GM18519 (cell line): ENCODE data around the gene SYMPK.
"Not testable (repeated sequence)": the region's sequence is repeated elsewhere in the genome, so short reads cannot be mapped to it uniquely, and the experiment has no call there.

Experiments used
- ATAC-seq: cut with Tn5 transposase; IDR thresholded peaks from one replicate; pipeline ENCODE4 v1.9.1; 2021; ENCODE audit warnings: mild to moderate bottlenecking, moderate library complexity; ENCODE audit not compliant: unreplicated experiment, low FRiP score

Gene SYMPK

GRCh38 chr19:45872095-45872919 lies 9.4 kb upstream of the SYMPK start:
- ATAC-seq = no peak

GRCh38 chr19:45870798-45871197 lies 7.9 kb upstream of the SYMPK start:
- no peak for ATAC-seq

DNA sequence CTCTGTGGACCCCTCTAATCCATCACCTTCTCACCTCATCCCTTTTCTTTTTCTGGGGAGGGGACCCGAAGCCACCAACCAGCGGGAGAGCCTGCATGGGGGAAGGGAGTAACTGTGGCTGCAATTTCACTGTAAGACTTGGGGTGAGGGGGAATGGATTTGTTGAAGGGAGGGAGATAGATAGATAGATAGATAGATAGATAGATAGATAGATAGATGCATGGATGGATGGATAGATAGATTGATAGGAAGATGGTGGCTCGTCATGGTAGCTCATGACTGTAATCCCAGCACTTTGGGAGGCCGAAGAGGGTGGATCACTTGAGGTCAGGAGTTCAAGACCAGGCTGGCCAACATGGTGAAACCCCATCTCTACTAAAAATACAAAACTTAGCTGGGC lies 4.3 kb upstream of the SYMPK start:
- not testable (repeated sequence) for ATAC-seq

DNA sequence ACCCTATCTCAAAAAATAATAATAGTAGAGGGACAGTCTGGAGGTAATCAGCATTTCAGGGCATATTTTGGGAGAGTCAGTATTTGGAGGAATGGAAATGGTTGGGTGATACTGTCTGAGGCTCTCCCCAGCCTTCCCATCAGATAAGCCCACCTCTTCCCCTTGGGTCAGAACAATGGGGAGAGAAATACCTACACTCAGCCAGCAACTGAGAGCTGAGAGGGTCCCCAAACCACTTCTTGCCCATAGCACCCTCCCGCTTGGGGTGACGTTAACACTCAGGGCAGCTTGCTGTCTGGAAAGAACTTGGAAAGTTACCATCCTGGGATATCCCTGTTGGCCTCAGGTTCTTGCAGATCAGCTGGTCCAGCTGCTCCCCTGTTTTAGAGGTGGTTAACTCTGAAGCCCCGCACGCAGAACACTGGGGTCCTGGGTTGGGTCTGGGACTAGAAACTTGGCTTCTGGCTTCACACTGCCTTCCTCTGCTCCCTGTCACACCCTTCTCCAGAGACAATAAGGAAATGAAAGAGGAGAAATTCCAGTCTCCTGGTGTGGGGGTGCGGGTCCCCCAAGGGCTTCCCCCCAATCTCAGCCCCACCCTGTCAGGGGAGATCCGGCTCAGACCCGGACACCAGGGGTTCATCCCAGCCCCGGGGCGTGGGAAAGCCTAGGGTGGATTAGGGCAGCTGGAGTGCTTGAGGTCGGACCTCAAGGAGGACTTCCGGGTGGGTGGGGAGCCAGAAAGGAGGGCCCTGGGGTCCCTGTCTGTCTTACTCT lies 3.6 kb upstream of the SYMPK start:
- ATAC-seq = no peak

DNA sequence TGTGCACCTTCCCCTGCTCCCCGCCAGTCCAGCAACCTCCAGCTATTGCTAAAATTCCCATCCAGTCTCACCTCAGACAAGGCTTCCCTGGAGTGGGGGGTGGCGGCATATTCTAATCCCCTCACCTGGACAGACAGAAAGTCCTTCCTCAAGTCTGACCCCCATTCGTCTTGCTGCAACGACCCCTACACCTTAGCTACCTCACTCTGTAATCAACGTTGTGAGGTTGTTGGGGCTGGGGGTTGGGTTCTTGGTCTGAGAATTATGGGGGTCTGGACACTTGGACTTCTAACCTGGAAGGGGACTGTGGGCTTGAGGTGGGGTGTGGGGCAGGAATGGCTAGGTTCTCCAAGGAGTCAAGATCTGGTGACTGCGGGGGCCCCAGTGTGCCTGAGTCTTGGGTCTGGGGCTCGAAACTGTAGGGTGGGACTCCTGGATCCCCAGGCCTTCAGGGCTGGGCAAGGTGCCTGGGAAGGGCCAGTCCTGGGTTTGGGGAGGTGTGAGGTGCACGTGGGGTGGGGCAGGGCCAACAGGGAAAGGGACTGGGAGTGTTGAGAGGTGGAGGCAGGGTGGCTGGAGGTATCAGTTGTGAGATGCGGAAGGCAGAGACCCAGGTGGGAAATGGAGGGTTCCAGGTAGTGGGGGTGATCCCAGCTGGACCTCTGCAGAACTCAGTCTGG lies 2.5 kb upstream of the SYMPK start:
- no peak for ATAC-seq

- ATAC-seq = no peak
Measured at GRCh38 chr19:45864629-45865082, 1.7 kb upstream of the SYMPK start.

DNA sequence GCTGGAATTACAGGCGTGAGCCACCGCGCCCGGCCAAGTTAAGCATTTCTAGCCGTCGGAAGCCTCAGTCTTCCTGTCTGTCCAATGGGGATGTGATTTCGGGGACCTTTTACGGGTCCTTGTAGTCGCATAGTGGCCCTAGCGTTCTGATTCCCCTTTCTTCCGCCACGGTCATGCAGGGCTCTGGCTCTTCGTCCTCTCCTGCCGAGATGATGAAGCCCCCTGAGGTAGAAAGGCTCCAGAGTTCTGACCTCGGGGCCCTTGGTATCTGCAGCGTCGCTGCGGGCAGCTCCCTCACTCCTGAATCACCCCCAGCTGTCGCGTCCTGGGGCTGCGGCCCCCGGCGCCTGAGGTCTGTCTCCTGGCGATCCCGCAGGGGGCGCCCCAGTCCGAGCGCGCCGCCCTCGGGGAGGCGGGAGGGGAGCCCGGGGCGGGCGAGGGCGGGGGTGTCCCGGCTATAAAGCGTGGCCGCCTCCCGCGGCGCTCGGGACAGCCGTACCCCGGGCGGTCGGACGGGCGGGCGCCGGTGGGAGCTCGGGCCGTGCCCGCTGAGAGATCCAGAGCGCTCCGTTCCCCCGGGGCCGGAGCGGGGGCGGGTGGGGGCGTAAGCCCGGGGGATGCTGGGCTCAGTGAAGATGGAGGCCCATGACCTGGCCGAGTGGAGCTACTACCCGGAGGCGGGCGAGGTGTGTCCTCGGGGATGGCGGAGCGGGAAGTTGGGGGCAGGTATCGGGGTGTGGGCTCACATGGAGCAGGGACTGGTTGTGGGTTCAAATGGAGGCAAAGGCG lies 1.1 kb upstream of the SYMPK start, which contains the start of gene FOXA3:
Gene FOXA3, plus strand, starts transcription at position 487 of the 789 bp plus-strand sequence. Its CDS starts 131 bp downstream, at position 618.
- no peak for ATAC-seq

DNA sequence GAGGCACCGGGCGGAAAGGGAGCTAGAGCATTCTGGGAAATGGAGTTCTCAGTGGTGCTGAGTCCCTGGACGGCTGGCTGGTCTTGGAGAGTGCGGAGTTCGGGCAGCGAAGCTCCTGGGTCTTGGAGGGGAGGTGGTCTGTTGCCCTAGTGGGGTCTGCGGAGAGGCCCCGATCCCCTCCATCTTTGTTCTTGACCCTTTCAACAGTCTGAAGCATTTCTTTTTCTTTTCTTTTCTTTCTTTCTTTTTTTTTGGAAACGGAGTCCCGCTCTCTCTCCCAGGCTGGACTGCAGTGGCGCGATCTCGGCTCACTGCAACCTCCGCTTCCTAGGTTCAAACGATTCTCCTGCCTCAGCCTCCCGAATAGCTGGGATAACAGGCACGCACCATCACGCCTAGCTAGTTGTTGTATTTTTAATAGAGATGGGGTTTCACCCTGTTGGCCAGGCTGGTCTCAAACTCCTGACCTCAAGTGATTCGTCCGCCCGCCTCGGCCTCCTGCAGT lies 440 bp upstream of the SYMPK start:
- no peak for ATAC-seq

- no peak for ATAC-seq
Measured at GRCh38 chr19:45862271-45862563, 730 bp downstream of the SYMPK start.

DNA sequence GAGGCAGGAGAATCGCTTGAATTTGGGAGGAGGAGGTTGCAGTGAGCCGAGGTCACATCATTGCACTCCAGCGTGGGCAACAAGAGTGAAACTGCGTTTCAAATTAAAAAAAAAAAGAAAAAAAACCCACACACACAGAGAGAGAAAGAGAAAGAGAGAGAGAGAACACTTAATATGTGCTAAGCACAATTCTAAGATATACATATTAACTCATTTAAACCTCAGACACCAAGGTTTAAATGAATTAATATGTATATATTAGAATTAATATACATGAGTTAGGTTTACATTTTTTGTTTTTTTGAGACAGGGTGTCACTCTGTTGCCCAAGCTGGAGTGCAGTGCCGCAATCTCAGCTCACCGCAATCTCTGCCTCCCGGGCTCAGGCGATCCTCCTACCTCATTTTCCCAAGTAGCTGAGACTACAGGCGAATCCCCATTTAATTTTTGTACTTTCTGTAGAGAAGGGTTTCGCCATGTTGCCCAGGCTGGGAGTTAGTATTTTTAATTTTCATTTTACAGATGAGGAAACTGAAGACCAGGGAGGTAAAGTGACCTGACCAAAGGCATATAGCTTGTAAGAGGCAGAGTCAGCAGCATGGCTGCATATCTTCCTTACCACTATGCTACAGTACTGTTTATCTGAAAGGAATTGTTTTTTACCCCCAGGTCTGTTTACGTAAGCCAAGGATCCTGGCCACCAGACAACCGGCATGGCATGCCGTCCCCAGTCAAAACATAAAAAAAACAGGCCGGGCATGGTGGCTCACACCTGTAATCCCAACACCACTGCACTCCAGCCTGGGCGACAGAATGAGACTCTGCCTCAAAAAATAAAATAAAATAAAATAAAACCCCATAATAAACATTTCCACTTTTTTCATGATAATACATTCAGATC lies 2.3 kb downstream of the SYMPK start:
- ATAC-seq = no peak

GRCh38 chr19:45854167-45854778 lies 8.7 kb downstream of the SYMPK start:
- no peak for ATAC-seq

DNA sequence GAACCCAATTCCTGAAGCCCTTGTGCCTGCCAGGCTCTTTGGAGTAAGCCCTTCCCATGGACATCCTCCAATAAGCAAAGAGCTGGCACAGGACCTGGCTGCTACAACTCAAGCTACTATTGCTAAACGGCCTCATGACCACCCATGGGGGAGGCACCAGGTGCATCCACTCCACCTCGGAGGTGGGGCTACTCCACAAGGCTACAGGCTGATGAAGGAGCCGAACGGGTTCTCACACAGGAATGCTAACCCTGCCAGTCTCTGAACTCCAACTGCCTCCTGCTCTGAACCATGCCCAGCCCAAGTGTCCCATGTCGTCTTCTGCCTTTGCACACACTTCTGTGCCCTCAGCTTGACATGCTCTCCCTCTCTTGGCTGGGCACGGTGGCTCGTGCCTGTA lies 10.0 kb downstream of the SYMPK start:
- no peak for ATAC-seq

GRCh38 chr19:45852145-45852750 lies 10.7 kb downstream of the SYMPK start:
- no peak for ATAC-seq

GRCh38 chr19:45848922-45849321 lies 14.0 kb downstream of the SYMPK start:
- no peak for ATAC-seq

GRCh38 chr19:45847663-45848062 lies 15.3 kb downstream of the SYMPK start:
- no peak for ATAC-seq

GRCh38 chr19:45842198-45842597 lies 20.7 kb downstream of the SYMPK start:
- no peak for ATAC-seq

DNA sequence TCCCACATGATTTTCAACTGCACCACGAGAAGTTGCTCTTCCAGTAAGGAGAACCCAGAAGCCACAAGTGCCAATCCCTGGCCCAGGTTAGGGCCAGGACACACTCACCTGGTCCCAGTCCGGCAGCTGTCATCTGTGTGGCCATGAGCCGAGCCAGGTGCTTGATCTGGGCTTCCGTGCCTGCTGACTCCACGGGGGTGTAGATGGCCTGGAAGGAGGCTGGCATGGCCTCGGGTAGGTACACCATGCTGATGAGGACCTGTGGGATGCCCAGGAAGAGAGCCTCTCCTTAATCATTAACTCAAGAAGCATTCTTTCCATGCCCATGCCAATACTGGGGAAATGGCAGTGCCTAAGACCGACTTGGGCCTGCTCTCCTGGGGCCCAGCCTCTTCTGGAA lies 28.0 kb downstream of the SYMPK start:
- ATAC-seq = no peak

- no peak for ATAC-seq
Measured at GRCh38 chr19:45828945-45829344, 34.0 kb downstream of the SYMPK start.
